ENCODE measurements around the gene GALM. TPM values are rescaled to one million over a fixed set of nuclear protein-coding genes. Genes with fewer than 3 reads are reported as not detected.
"Not testable (repeated sequence)": the region's sequence is repeated elsewhere in the genome, so short reads cannot be mapped to it uniquely, and the experiment has no call there.

The GALM gene
- total RNA-seq, 1 experiment from 2014 or later = 10.0 TPM

DNA sequence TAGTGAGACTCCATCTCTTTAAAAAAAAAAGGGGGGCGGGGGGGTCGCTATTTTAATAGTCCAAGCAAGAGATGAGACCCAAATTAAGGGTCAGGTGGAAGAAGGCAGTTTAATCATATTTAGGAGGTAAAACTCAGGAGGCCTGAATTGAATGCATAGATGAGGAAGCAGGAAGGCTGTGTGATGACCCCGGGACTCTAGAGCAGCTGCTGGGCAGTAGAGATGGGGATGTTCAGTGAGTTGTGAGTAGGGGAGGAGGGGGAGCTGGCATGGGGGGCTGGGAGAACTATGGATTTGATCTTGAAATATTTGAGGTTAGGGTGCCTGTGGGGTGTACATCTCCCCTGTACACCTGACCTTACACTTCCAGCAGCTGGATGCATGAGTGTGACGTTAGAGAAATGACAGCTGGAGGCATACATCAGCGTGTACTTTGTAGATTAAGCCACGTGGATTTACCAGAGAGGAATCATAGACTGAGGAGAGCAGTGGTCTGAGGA is 41.0 kb downstream of the GALM start:
- Histone ChIP-seq H2BK5ac (ENCODE audit: insufficient read length, low read length) (no peak overlapping the region), H3K18ac (ENCODE audit: insufficient read length, low read depth, low read length) (no peak overlapping the region), H2BK120ac (ENCODE audit: low read depth, low read length, poor library complexity, severe bottlenecking) (no peak overlapping the region), H3K4me1 (ENCODE audit: insufficient read depth, low read length) (0 out of 2 replicates have a peak, but pooled peaks cover 3% of the 10 kb centered on the region), H3K56ac (ENCODE audit: insufficient read length, low read depth, low read length) (no peak overlapping the region), H4K20me1 (ENCODE audit: control insufficient read depth, insufficient read depth, insufficient read length) (no peaks in the 10 kb centered on the region), H3K23ac (ENCODE audit: insufficient read length, low read depth, low read length) (no peak overlapping the region), H3T11ph (ENCODE audit: low read length) (no peak overlapping the region), H3K79me2 (ENCODE audit: insufficient read depth, low read length) (no peaks in the 10 kb centered on the region), H2BK12ac (ENCODE audit: insufficient read length, low read depth, low read length) (no peak overlapping the region), H3K4ac (ENCODE audit: low read depth, low read length) (no peak overlapping the region), H4K91ac (ENCODE audit: insufficient read length, low read depth, low read length) (no peak overlapping the region), H3K27ac (ENCODE audit: insufficient read length, low read depth, low read length) (no peak overlapping the region), H3K23me2 (ENCODE audit: insufficient read length, low read depth, low read length, poor library complexity, severe bottlenecking) (no peaks in the 10 kb centered on the region), H3K9ac (ENCODE audit: extremely low read depth, insufficient read length, low read length) (no peak overlapping the region), H2BK20ac (ENCODE audit: low read depth, low read length, poor library complexity, severe bottlenecking) (no peak overlapping the region), H4K8ac (replicated peaks; ENCODE audit: insufficient read length, low read depth, low read length) (no peak overlapping the region), H3K9me3 (ENCODE audit: control insufficient read depth, low read depth, low read length) (no peaks in the 10 kb centered on the region), H2BK15ac (ENCODE audit: low read depth, low read length) (no peak overlapping the region), H3K14ac (ENCODE audit: insufficient read depth, low read length) (no peak overlapping the region), H2AK5ac (ENCODE audit: insufficient read length, low read length) (no peak overlapping the region), H3K27me3 (ENCODE audit: insufficient read depth, low read length) (no peaks in the 10 kb centered on the region), H4K5ac (ENCODE audit: insufficient read length, low read depth, low read length) (no peak overlapping the region), H3K79me1 (ENCODE audit: insufficient read depth, low read depth, low read length, poor library complexity, severe bottlenecking) (no peaks in the 10 kb centered on the region), H3K4me2 (ENCODE audit: insufficient read depth, insufficient read length, low read length) (no peak overlapping the region), H2AFZ (ENCODE audit: low read length) (no peak overlapping the region)
- Mint-ChIP-seq H3K27me3 (ENCODE audit: low read depth) (no peaks in the 10 kb centered on the region; the same call in 1 of the 2 replicates), H3K9me3 (peaks cover 2 to 4% of the 10 kb centered on the region in 2 experiments; a peak in 2 of 5 replicates), H3K4me3 (no peak overlapping the region), H3K4me1 (peaks cover 15% of the 10 kb centered on the region in 2 experiments), H3K27ac (0 out of 7 replicates have a peak overlapping the region, but pooled peaks of 1 of the 3 experiments have one; percentile 43), H3K36me3 (ENCODE audit: insufficient read depth in 1 of 3, low read depth in 3 of 3) (peaks cover 3 to 6% (median 5%) of the 10 kb centered on the region in 3 experiments)
- DNase-seq = no peak
- WGBS (ENCODE audit: extremely low coverage, insufficient read length, low lambda C conversion rate) = no CpG with 5 or more reads among the region's 6 CpGs
- TF ChIP-seq, protein P1, sequence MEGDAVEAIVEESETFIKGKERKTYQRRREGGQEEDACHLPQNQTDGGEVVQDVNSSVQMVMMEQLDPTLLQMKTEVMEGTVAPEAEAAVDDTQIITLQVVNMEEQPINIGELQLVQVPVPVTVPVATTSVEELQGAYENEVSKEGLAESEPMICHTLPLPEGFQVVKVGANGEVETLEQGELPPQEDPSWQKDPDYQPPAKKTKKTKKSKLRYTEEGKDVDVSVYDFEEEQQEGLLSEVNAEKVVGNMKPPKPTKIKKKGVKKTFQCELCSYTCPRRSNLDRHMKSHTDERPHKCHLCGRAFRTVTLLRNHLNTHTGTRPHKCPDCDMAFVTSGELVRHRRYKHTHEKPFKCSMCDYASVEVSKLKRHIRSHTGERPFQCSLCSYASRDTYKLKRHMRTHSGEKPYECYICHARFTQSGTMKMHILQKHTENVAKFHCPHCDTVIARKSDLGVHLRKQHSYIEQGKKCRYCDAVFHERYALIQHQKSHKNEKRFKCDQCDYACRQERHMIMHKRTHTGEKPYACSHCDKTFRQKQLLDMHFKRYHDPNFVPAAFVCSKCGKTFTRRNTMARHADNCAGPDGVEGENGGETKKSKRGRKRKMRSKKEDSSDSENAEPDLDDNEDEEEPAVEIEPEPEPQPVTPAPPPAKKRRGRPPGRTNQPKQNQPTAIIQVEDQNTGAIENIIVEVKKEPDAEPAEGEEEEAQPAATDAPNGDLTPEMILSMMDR (conservative IDR thresholded peaks at IDR 0.05) = no peak

DNA sequence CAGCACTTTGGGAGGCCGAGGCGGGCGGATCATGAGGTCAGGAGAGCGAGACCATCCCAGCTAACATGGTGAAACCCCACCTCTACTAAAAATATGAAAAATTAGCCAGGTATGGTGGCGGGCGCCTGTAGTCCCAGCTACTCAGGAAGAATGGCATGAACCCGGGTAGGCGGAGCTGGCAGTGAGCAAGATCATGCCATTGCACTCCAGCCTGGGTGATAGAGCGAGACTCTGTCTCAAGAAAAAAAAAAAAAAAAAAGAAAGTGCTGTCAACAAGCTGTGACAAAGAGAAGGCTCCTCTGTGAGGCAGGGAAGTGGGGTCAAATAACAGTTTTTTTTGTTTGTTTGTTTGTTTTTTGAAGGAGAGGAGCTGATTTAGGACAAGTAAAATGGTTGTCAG is 42.6 kb downstream of the GALM start:
- Mint-ChIP-seq H3K27ac (peak overlapping the region; percentile 33 to 92 (median 91); a peak in 5 of 7 replicates), H3K4me1 (peaks cover 15% of the 10 kb centered on the region in 2 experiments)
- not testable (repeated sequence) for H3K9me3 Mint-ChIP-seq; H3K36me3 Mint-ChIP-seq (ENCODE audit: insufficient read depth in 1 of 3, low read depth in 3 of 3); DNase-seq; H3T11ph ChIP-seq (ENCODE audit: low read length); H3K9ac ChIP-seq (ENCODE audit: extremely low read depth, insufficient read length, low read length); H2AFZ ChIP-seq (ENCODE audit: low read length); H3K4me1 ChIP-seq (ENCODE audit: insufficient read depth, low read length); H3K27ac ChIP-seq (ENCODE audit: insufficient read length, low read depth, low read length); H3K4ac ChIP-seq (ENCODE audit: low read depth, low read length); H3K27me3 ChIP-seq (ENCODE audit: insufficient read depth, low read length); H3K79me2 ChIP-seq (ENCODE audit: insufficient read depth, low read length); H4K5ac ChIP-seq (ENCODE audit: insufficient read length, low read depth, low read length); H3K4me3 Mint-ChIP-seq; H4K20me1 ChIP-seq (ENCODE audit: control insufficient read depth, insufficient read depth, insufficient read length); H3K56ac ChIP-seq (ENCODE audit: insufficient read length, low read depth, low read length); H2AK5ac ChIP-seq (ENCODE audit: insufficient read length, low read length); H2BK12ac ChIP-seq (ENCODE audit: insufficient read length, low read depth, low read length); H4K8ac ChIP-seq (replicated peaks; ENCODE audit: insufficient read length, low read depth, low read length); H4K91ac ChIP-seq (ENCODE audit: insufficient read length, low read depth, low read length); H3K27me3 Mint-ChIP-seq (ENCODE audit: low read depth); H3K23ac ChIP-seq (ENCODE audit: insufficient read length, low read depth, low read length); H3K14ac ChIP-seq (ENCODE audit: insufficient read depth, low read length); H2BK120ac ChIP-seq (ENCODE audit: low read depth, low read length, poor library complexity, severe bottlenecking); H2BK15ac ChIP-seq (ENCODE audit: low read depth, low read length); H2BK5ac ChIP-seq (ENCODE audit: insufficient read length, low read length); H2BK20ac ChIP-seq (ENCODE audit: low read depth, low read length, poor library complexity, severe bottlenecking); H3K4me2 ChIP-seq (ENCODE audit: insufficient read depth, insufficient read length, low read length); H3K9me3 ChIP-seq (ENCODE audit: control insufficient read depth, low read depth, low read length); H3K79me1 ChIP-seq (ENCODE audit: insufficient read depth, low read depth, low read length, poor library complexity, severe bottlenecking); H3K23me2 ChIP-seq (ENCODE audit: insufficient read length, low read depth, low read length, poor library complexity, severe bottlenecking); H3K18ac ChIP-seq (ENCODE audit: insufficient read length, low read depth, low read length)
- no CpG with 5 or more reads among the region's 9 CpGs for WGBS (ENCODE audit: extremely low coverage, insufficient read length, low lambda C conversion rate)

Data from H9 (cell line).